H7 (cell line): ENCODE measurements around the gene SYMPK. TPM values are rescaled to one million over a fixed set of nuclear protein-coding genes. Genes with fewer than 3 reads are reported as not detected.

Experiments
- DNase-seq: peaks from one replicate; pipeline ENCODE4 v3.0.0; 2012
- H3K27me3 ChIP-seq: 2 replicates; pipeline ENCODE4 v1.6.0; 2011; ENCODE audit warnings: mild to moderate bottlenecking, low read length; ENCODE audit not compliant: control insufficient read depth, insufficient read depth
- H3K36me3 ChIP-seq: replicated peaks from 2 replicates; pipeline ENCODE4 v1.5.1; 2011; ENCODE audit warnings: low read length; ENCODE audit not compliant: control insufficient read depth, insufficient read depth
- H3K4me3 ChIP-seq: 2 replicates; pipeline ENCODE4 v1.5.1; 2011; ENCODE audit warnings: low read depth, mild to moderate bottlenecking, control low read depth, low read length, moderate library complexity; ENCODE audit not compliant: insufficient read depth
- total RNA-seq: library from RNA; depleted of rRNA; stranded (reverse); fragments of >200 nt; shearing (Covaris generic); gene quantifications from 2 replicates; pipeline ENCODE4 v1.2.3, GENCODE V29; 2014

The SYMPK gene
- total RNA-seq, 1 experiment from 2014 or later: 70.3 TPM

DNA sequence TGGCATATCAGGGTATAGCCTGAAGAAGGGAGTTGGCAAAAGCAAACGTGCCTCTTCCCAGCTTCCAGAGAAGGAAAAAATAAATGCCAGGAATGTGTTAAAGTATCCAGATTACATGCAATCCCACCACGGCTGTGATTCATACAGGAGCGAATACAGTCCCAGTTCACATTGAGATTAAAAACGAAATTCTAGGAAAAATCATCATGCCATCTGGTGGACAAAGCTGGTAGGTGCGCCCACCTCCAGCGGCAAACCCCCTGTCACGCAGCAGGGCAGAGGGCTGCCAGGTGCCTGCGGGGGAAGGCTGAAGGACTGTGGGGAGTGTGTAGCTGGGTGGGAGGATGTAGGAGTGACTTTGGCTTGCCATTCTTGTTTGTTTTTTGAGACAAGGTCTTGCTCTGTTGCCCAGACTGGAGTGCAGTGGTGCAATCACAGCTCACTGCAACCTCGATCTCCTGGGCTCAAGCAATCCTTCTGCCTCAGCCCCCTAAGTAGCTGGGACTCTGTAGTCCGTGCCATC, 63.9 kb downstream of the SYMPK start:
- H3K27me3 ChIP-seq: peaks cover 2% of the 10 kb centered on the region
- H3K36me3 ChIP-seq: no peaks in the 10 kb centered on the region
- H3K4me3 ChIP-seq: no peak overlapping the region
- peak; percentile 94 for DNase-seq

- Histone ChIP-seq H3K27me3 (peaks cover 2% of the 10 kb centered on the region), H3K4me3 (no peak overlapping the region), H3K36me3 (peaks cover 4% of the 10 kb centered on the region)
- no peak for DNase-seq
These were observed 68.3 kb downstream of the SYMPK start for GRCh38 chr19:45794627-45795026.

GRCh38 chr19:45793876-45794275, 69.1 kb downstream of the SYMPK start:
- no peak overlapping the region for H3K4me3 ChIP-seq
- H3K36me3 ChIP-seq: peaks cover 10% of the 10 kb centered on the region
- H3K27me3 ChIP-seq: peaks cover 2% of the 10 kb centered on the region
- no peak for DNase-seq

DNA sequence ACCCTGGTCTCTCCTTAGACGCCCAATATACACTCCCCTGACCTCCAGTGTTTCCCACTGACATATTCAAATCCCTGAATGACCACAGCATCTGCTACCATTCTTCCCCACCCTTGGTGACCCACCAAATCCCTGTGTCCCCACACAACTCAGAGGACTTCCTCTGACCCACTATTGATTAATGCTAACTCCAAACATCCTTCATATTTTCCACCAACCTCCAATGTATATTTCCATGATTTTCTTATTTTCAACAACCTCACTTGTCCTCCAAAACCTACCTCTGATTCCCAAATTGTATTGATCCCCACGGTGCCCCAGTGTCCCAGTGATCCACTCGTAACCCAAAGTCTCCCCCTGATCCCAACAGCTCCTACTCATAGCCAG, 69.8 kb downstream of the SYMPK start:
- H3K27me3 ChIP-seq: peaks cover 2% of the 10 kb centered on the region
- H3K4me3 ChIP-seq: no peak overlapping the region
- no peak for DNase-seq
- H3K36me3 ChIP-seq: peaks cover 11% of the 10 kb centered on the region

- peak within 1 kb of the TSS; percentile 81 for H3K4me3 ChIP-seq
- peaks cover 11% of the 10 kb centered on the region for H3K36me3 ChIP-seq
- no peaks in the 10 kb centered on the region for H3K27me3 ChIP-seq
- peak; percentile 99 for DNase-seq
These were observed 70.3 kb downstream of the SYMPK start, which contains the start of gene DMWD for GRCh38 chr19:45792470-45793177. Gene DMWD, minus strand, starts transcription at chr19:45792845. Its CDS starts 89 bp downstream, at chr19:45792756.

GRCh38 chr19:45791744-45792469, 71.0 kb downstream of the SYMPK start:
- H3K27me3 ChIP-seq: no peaks in the 10 kb centered on the region
- H3K4me3 ChIP-seq: peak overlapping the region; percentile 81
- no peak for DNase-seq
- peaks cover 13% of the 10 kb centered on the region for H3K36me3 ChIP-seq

DNA sequence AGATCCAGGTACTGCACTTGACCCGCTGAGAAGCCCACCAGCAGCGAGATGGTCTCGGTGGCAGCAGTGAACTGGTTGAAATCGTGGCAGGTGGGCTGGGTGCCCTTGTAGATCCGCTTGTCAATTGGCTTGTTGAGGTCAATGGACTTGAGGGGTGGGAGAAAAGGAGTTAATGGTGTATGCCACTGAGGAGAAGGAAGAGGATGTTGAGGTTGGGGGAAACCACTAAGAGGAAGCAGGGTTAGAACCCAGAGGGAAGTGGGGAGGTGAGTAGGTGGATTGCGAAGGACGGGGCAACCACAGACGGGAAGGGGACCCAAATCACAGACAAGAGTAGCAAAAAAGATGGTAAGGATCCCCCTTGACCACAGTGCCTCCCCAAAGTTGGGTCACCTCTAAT, 72.0 kb downstream of the SYMPK start:
- Histone ChIP-seq H3K4me3 (no peak overlapping the region; the same call in 1 of the 2 replicates), H3K36me3 (peaks cover 13% of the 10 kb centered on the region), H3K27me3 (no peaks in the 10 kb centered on the region)
- DNase-seq: no peak

GRCh38 chr19:45789035-45789786, 73.7 kb downstream of the SYMPK start:
- DNase-seq: no peak
- Histone ChIP-seq H3K4me3 (no peak overlapping the region), H3K27me3 (no peaks in the 10 kb centered on the region), H3K36me3 (peaks cover 13% of the 10 kb centered on the region)

- Histone ChIP-seq H3K36me3 (peaks cover 13% of the 10 kb centered on the region), H3K27me3 (no peaks in the 10 kb centered on the region; the same call in 1 of the 2 replicates), H3K4me3 (no peak overlapping the region)
- no peak for DNase-seq
These were observed 76.4 kb downstream of the SYMPK start for GRCh38 chr19:45786533-45786894.

DNA sequence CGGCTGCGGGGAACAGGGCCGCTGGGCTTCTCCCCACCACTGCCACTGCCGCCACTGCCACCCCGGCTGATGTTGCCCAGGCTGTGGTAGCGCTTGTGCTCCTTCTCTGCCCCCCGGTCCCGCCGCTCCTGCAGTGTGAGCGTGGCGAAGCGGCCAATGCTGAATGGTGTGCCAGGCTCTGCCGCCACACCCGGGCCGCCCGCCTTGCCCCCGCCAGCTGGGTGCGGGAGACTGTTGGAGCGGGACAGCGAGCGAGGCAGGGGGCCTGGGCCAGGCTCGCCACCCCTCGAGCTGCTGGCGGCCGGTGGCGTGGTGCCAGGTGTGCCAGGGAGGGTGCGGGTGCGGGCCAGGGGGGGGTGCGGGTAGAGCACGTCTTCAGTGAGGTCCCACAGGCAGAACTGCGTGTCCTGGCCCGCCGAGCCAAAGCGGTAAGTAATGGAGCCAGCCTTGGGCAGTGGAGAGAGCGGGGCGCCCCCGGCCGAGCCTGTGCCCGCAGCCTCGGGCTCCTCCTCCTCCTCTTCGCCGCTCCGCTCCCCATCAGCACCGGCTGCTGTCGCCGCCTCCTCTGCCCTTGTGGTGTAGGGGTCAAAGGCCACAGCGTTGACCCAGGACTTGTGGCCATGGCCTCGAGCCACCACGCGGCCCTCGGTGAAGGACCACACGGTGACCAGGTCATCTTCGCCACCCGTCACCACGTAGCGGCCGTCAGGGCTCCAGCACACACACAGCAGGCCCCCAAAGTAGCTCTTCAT, 77.0 kb downstream of the SYMPK start:
- Histone ChIP-seq H3K36me3 (peaks cover 13% of the 10 kb centered on the region), H3K4me3 (no peak overlapping the region), H3K27me3 (peaks cover 3% of the 10 kb centered on the region; the same call in 1 of the 2 replicates)
- DNase-seq: peak; percentile 55

DNA sequence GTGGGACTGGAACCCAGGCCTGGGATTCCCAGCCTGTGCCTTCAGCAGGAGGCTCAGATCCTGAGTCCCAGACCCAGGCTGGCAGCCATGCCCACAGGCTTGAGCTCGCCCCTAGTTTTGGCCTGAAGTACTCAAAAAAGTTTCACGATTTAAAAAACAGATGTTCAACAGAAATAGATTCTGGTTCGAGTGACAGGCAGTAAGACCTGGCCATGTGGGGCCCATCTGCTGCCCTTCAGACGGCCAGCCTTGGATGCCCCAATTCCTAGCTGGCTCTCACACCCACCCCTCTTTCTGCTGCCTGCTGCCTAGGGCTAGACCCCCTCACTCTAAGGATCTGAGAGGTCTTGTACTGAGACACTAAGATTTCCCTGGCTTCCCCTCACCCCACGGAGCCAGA, 77.8 kb downstream of the SYMPK start:
- H3K27me3 ChIP-seq: peaks cover 6% of the 10 kb centered on the region
- H3K36me3 ChIP-seq: peaks cover 9% of the 10 kb centered on the region
- H3K4me3 ChIP-seq: no peak overlapping the region
- DNase-seq: no peak

DNA sequence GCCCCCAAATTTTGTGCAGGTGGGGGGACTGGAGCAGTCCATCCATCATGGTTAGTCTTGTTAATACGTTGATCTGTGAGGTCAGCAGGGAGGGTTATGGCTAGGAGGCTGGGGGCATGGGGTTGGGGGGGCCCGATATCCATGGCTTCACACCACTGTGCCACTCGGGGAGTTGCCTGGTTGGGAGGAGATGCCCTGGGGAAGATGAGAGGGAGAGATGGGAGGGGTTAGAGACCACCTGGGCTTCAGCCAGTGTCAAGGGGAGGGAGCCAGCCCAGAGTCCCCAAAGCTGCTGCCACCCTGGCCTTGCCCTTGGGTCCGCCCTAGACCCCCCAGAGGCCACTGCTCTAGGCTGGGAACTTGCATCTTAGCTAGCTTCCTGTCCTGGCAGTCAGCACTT, 78.9 kb downstream of the SYMPK start:
- peaks cover 9% of the 10 kb centered on the region for H3K27me3 ChIP-seq
- DNase-seq: peak; percentile 51
- peaks cover 5% of the 10 kb centered on the region for H3K36me3 ChIP-seq
- no peak overlapping the region for H3K4me3 ChIP-seq

- DNase-seq: peak; percentile 79
- peaks cover 2% of the 10 kb centered on the region for H3K36me3 ChIP-seq
- no peak overlapping the region for H3K4me3 ChIP-seq
- peaks cover 9% of the 10 kb centered on the region for H3K27me3 ChIP-seq
These were observed 79.8 kb downstream of the SYMPK start for GRCh38 chr19:45782820-45783785.
